ENCODE results near the gene SLC7A11. TPM values are rescaled to one million over a fixed set of nuclear protein-coding genes. Genes with fewer than 3 reads are reported as not detected.

The SLC7A11 gene
- total RNA-seq, 2 donors from 2014 or later: 1.5 to 5.0 TPM

GRCh38 chr4:138190452-138190858, 51.7 kb downstream of the SLC7A11 start:
- Histone ChIP-seq H3K36me3 (no peaks in the 10 kb centered on the region), H3K4me1 (peaks cover 0 to 4% of the 10 kb centered on the region in 2 donors), H3K27ac (no peak overlapping the region), H3K27me3 (no peaks in the 10 kb centered on the region), H3K9me3 (no peaks in the 10 kb centered on the region), H3K4me3 (no peak overlapping the region)
- no peak for DNase-seq (ENCODE audit: low spot score)
- TF ChIP-seq, protein P1, sequence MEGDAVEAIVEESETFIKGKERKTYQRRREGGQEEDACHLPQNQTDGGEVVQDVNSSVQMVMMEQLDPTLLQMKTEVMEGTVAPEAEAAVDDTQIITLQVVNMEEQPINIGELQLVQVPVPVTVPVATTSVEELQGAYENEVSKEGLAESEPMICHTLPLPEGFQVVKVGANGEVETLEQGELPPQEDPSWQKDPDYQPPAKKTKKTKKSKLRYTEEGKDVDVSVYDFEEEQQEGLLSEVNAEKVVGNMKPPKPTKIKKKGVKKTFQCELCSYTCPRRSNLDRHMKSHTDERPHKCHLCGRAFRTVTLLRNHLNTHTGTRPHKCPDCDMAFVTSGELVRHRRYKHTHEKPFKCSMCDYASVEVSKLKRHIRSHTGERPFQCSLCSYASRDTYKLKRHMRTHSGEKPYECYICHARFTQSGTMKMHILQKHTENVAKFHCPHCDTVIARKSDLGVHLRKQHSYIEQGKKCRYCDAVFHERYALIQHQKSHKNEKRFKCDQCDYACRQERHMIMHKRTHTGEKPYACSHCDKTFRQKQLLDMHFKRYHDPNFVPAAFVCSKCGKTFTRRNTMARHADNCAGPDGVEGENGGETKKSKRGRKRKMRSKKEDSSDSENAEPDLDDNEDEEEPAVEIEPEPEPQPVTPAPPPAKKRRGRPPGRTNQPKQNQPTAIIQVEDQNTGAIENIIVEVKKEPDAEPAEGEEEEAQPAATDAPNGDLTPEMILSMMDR (IDR thresholded peaks at IDR 0.05): no peak

DNA sequence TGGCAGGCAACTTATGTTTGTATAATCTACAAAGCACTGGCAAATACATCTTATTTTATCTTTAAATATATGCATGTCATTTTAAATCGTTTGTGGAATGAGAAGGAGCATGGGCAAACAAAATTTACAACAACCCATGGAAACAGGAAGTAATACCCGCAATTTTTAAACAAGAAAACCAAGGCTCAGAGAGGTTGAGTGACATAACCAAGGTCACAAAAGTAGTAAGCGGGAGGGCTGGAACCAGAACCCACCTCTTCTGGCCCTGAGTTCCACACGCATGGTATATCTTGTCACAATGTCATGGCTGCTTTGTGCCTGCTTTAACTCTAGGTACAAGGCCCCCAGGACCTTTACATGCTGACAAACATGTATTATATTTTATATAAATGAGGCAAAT, 52.9 kb downstream of the SLC7A11 start:
- DNase-seq (ENCODE audit: low spot score): no peak
- peaks cover 0 to 9% of the 10 kb centered on the region in 2 donors for H3K4me1 ChIP-seq
- TF ChIP-seq, protein P1 (IDR thresholded peaks at IDR 0.05): no peak
- H3K9me3 ChIP-seq: no peaks in the 10 kb centered on the region
- H3K4me3 ChIP-seq: no peak overlapping the region
- no peaks in the 10 kb centered on the region for H3K27me3 ChIP-seq
- H3K27ac ChIP-seq: no peak overlapping the region
- no peaks in the 10 kb centered on the region for H3K36me3 ChIP-seq

DNA sequence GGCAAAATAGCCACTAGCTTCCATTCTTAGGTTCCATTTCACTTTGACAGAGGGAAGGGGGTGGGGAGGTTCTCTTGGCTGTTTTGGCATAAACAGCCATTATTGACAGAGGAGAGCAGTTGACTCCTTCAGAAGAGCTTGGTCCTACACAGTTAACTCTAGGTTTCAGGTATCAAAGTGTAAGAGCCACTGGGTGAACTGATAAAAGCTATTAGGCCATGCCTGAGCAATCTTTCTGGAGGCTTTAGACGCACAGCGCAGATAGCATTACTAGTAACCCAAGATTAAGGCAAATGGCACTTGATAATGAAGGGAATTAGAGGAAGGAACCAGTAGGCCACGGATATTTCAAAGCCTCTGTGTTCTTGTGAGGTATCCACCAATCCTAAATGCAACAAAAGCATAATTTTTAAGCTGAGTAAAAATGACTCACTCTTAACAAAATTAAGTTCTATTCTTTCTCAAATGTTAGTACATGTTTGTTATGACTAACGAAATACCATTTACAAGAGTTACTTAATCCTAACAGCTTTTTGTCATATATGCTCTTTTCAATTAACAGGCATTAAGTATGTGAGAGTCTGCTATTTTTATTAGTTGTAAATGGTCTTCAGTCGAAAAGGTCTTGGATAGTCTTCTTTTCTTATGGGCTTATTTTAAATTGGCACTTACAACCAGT, 53.6 kb downstream of the SLC7A11 start:
- DNase-seq (ENCODE audit: low spot score): no peak
- H3K27me3 ChIP-seq: no peaks in the 10 kb centered on the region
- H3K4me1 ChIP-seq: peaks cover 0 to 9% of the 10 kb centered on the region in 2 donors
- no peaks in the 10 kb centered on the region for H3K9me3 ChIP-seq
- H3K27ac ChIP-seq: no peak overlapping the region
- H3K36me3 ChIP-seq: no peaks in the 10 kb centered on the region
- TF ChIP-seq, protein P1 (IDR thresholded peaks at IDR 0.05): no peak
- no peak overlapping the region for H3K4me3 ChIP-seq

GRCh38 chr4:138185859-138186645, 56.1 kb downstream of the SLC7A11 start:
- TF ChIP-seq, protein P1 (IDR thresholded peaks at IDR 0.05): no peak
- Histone ChIP-seq H3K27ac (peak overlapping the region; percentile 6 to 68), H3K27me3 (no peaks in the 10 kb centered on the region), H3K4me3 (no peak overlapping the region), H3K36me3 (no peaks in the 10 kb centered on the region), H3K9me3 (no peaks in the 10 kb centered on the region), H3K4me1 (peaks cover 0 to 29% of the 10 kb centered on the region in 2 donors)
- no peak for DNase-seq (ENCODE audit: low spot score)

- TF ChIP-seq, protein P1 (IDR thresholded peaks at IDR 0.05): no peak
- no peak for DNase-seq (ENCODE audit: low spot score)
- H3K4me3 ChIP-seq: no peak overlapping the region
- no peaks in the 10 kb centered on the region for H3K9me3 ChIP-seq
- peaks cover 0 to 35% of the 10 kb centered on the region in 2 donors for H3K4me1 ChIP-seq
- H3K36me3 ChIP-seq: no peaks in the 10 kb centered on the region
- no peak overlapping the region for H3K27ac ChIP-seq
- no peaks in the 10 kb centered on the region for H3K27me3 ChIP-seq
Observed at GRCh38 chr4:138184886-138185285, 57.3 kb downstream of the SLC7A11 start.
